ENCODE data around the gene RHD.
"Not testable (repeated sequence)": the region's sequence is repeated elsewhere in the genome, so short reads cannot be mapped to it uniquely, and the experiment has no call there.

- TF ChIP-seq CTCF (IDR thresholded peaks at IDR 0.05; ENCODE audit: low read length); EZH2 (optimal IDR thresholded peaks at IDR 0.05; ENCODE audit: low read depth, low read length); EZH2phosphoT487 (IDR thresholded peaks at IDR 0.05; ENCODE audit: low read length): not testable (repeated sequence)
These were observed 3.3 kb downstream of the RHD start for GRCh38 chr1:25275648-25276047.

All from MM.1S (cell line).